Measurements from ENCODE around the gene PHTF2. TPM values are rescaled to one million over a fixed set of nuclear protein-coding genes. Genes with fewer than 3 reads are reported as not detected.

Gene PHTF2
- total RNA-seq, 1 experiment from 2014 or later, result 62.2 TPM

- Histone ChIP-seq H3K27ac (no peak overlapping the region), H3K27me3 (no peaks in the 10 kb centered on the region), H3K36me3 (no peaks in the 10 kb centered on the region), H3K9me3 (replicated peaks) (peaks cover 14% of the 10 kb centered on the region), H3K4me3 (no peak overlapping the region), H3K4me1 (no peaks in the 10 kb centered on the region)
- no peak for DNase-seq
Measured at GRCh38 chr7:77802557-77803405, 4.2 kb downstream of the PHTF2 start.

GRCh38 chr7:77806425-77806824, 7.9 kb downstream of the PHTF2 start:
- DNase-seq, result no peak
- Histone ChIP-seq H3K9me3 (replicated peaks) (peaks cover 18% of the 10 kb centered on the region), H3K27me3 (no peaks in the 10 kb centered on the region)

GRCh38 chr7:77808517-77808916, 9.9 kb downstream of the PHTF2 start:
- H3K4me1 ChIP-seq, result peaks cover 10% of the 10 kb centered on the region; the same call in 1 of the 2 replicates
- no peak overlapping the region for H3K27ac ChIP-seq
- peaks cover 5% of the 10 kb centered on the region; the same call in 1 of the 2 replicates for H3K36me3 ChIP-seq
- no peak overlapping the region for H3K4me3 ChIP-seq
- H3K9me3 ChIP-seq (replicated peaks), result peaks cover 18% of the 10 kb centered on the region
- no peak for DNase-seq
- no peaks in the 10 kb centered on the region for H3K27me3 ChIP-seq

More at GRCh38 chr7:77806425-77806824, 7.9 kb downstream of the PHTF2 start:
- peaks cover 5% of the 10 kb centered on the region; the same call in 1 of the 2 replicates for H3K36me3 ChIP-seq
- H3K27ac ChIP-seq, result no peak overlapping the region
- no peak overlapping the region for H3K4me3 ChIP-seq
- H3K4me1 ChIP-seq, result peaks cover 1% of the 10 kb centered on the region; the same call in 1 of the 2 replicates

DNA sequence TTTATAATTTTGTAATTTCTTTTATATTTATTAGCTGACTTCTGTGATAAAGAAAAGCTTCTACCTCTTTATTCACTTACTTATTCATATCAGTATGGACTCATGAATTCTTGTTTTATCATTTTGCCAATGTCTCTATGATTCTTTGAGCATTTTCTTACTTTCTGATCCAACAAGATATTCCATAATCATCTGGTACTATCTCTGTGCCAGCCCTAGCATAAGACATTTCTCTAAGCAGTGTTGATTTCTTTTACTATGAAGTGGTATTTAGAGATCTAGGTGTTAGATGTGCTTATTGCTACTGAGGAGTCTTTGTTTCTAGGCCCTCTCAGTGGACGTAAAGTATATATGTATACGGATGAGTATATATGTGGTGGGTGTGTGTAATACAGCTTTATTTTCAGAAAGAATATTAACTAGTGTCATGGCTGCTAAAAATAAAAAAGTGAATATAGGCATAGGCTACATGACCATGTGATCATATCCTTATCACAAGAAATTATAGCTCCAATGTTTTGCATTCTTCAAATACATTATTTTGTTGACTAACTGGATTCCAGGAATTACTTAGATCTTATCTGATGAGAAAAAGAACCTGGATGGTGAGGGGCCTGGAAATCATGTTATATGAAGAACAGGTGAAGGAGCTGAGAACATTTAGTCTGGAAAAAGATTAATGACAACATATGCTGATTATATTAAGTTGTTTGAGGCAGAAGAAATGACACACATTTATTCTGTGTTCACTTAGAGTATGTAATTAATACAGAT, 13.1 kb downstream of the PHTF2 start:
- Histone ChIP-seq H3K9me3 (replicated peaks) (peaks cover 18% of the 10 kb centered on the region), H3K4me1 (peaks cover 10% of the 10 kb centered on the region; the same call in 1 of the 2 replicates), H3K36me3 (peaks cover 9% of the 10 kb centered on the region; the same call in 1 of the 2 replicates), H3K27ac (no peak overlapping the region; the same call in 1 of the 2 replicates), H3K27me3 (no peaks in the 10 kb centered on the region), H3K4me3 (no peak overlapping the region)
- no peak for DNase-seq

- peaks cover 9% of the 10 kb centered on the region; the same call in 1 of the 2 replicates for H3K36me3 ChIP-seq
- H3K9me3 ChIP-seq (replicated peaks), result peaks cover 14% of the 10 kb centered on the region
- H3K27ac ChIP-seq, result no peak overlapping the region; the same call in 1 of the 2 replicates
- H3K4me1 ChIP-seq, result peaks cover 10% of the 10 kb centered on the region; the same call in 1 of the 2 replicates
- DNase-seq, result no peak
- H3K27me3 ChIP-seq, result no peaks in the 10 kb centered on the region
- H3K4me3 ChIP-seq, result no peak overlapping the region
Measured at GRCh38 chr7:77812290-77812685, 13.7 kb downstream of the PHTF2 start.

DNA sequence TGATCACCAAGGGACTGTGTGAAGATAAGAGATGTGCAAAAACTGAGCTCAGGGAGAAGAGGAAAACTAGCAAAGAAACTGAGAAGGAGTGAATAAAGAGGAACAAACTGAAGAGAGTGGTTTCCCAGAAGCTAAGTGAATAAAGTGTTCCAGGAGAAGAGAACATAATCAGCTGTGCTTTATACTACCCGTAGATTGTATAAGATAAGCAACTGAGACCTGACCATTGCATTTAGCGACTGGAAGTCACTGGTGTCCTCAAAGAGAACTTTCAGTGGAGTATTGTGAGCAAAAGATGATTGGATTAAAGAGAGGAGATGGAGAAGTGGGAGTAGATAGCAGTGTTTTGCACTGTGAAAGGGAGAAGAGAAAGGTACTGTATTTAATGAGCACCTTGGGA, 14.6 kb downstream of the PHTF2 start:
- no peak for DNase-seq
- H3K27me3 ChIP-seq, result no peaks in the 10 kb centered on the region
- peaks cover 9% of the 10 kb centered on the region for H3K9me3 ChIP-seq (replicated peaks)
- H3K36me3 ChIP-seq, result peaks cover 9% of the 10 kb centered on the region; the same call in 1 of the 2 replicates
- no peak overlapping the region for H3K27ac ChIP-seq
- no peak overlapping the region for H3K4me3 ChIP-seq
- peaks cover 10% of the 10 kb centered on the region; the same call in 1 of the 2 replicates for H3K4me1 ChIP-seq

GRCh38 chr7:77819021-77819420, 20.4 kb downstream of the PHTF2 start:
- no peaks in the 10 kb centered on the region for H3K4me1 ChIP-seq
- H3K27me3 ChIP-seq, result no peaks in the 10 kb centered on the region

GRCh38 chr7:77820967-77821366, 22.4 kb downstream of the PHTF2 start:
- no peak overlapping the region for H3K27ac ChIP-seq
- H3K4me3 ChIP-seq, result no peak overlapping the region
- peaks cover 3% of the 10 kb centered on the region for H3K36me3 ChIP-seq
- DNase-seq, result no peak
- H3K4me1 ChIP-seq, result no peaks in the 10 kb centered on the region
- H3K9me3 ChIP-seq (replicated peaks), result peaks cover 14% of the 10 kb centered on the region; the same call in 1 of the 2 replicates
- no peaks in the 10 kb centered on the region for H3K27me3 ChIP-seq

More at GRCh38 chr7:77819021-77819420, 20.4 kb downstream of the PHTF2 start:
- Histone ChIP-seq H3K4me3 (no peak overlapping the region), H3K27ac (no peak overlapping the region), H3K36me3 (peaks cover 4% of the 10 kb centered on the region; the same call in 1 of the 2 replicates), H3K9me3 (replicated peaks) (peaks cover 15% of the 10 kb centered on the region)
- no peak for DNase-seq

- Histone ChIP-seq H3K27me3 (no peaks in the 10 kb centered on the region), H3K4me1 (no peaks in the 10 kb centered on the region), H3K9me3 (replicated peaks) (peaks cover 17% of the 10 kb centered on the region; the same call in 1 of the 2 replicates), H3K4me3 (no peak overlapping the region), H3K36me3 (peaks cover 4% of the 10 kb centered on the region; the same call in 1 of the 2 replicates), H3K27ac (no peak overlapping the region)
- no peak for DNase-seq
Measured at GRCh38 chr7:77822269-77822668, 23.7 kb downstream of the PHTF2 start.

- peaks cover 17% of the 10 kb centered on the region; the same call in 1 of the 2 replicates for H3K9me3 ChIP-seq (replicated peaks)
- H3K27me3 ChIP-seq, result no peaks in the 10 kb centered on the region
- H3K4me1 ChIP-seq, result no peaks in the 10 kb centered on the region
- peaks cover 4% of the 10 kb centered on the region; the same call in 1 of the 2 replicates for H3K36me3 ChIP-seq
- no peak for DNase-seq
- H3K4me3 ChIP-seq, result no peak overlapping the region
- H3K27ac ChIP-seq, result no peak overlapping the region
Measured at GRCh38 chr7:77823787-77824186, 25.2 kb downstream of the PHTF2 start.

GRCh38 chr7:77824636-77825035, 26.1 kb downstream of the PHTF2 start:
- no peak overlapping the region for H3K27ac ChIP-seq
- H3K4me3 ChIP-seq, result no peak overlapping the region
- no peaks in the 10 kb centered on the region for H3K4me1 ChIP-seq
- H3K27me3 ChIP-seq, result no peaks in the 10 kb centered on the region
- peaks cover 17% of the 10 kb centered on the region; the same call in 1 of the 2 replicates for H3K9me3 ChIP-seq (replicated peaks)
- no peak for DNase-seq
- H3K36me3 ChIP-seq, result peaks cover 4% of the 10 kb centered on the region; the same call in 1 of the 2 replicates

DNA sequence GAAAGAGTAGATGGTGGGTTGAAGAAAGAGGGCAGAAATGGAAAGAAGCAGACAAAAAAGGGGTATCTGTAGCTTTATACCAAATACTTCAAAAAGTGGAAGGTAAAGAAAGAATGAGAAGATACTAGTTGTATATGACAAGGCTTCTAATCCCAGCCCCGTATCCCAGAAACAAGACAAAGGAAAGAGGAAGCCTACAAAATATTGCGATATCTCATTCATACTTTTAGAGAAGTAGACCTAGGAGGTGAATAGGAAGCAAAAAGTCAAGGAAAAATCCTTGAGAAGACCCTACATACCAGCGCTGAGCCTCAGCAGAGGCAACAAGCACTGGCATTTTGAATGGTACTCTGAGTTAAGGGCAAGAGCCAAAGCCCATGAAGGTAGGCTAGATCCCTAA, 26.6 kb downstream of the PHTF2 start:
- Histone ChIP-seq H3K36me3 (peaks cover 4% of the 10 kb centered on the region; the same call in 1 of the 2 replicates), H3K4me1 (no peaks in the 10 kb centered on the region), H3K9me3 (replicated peaks) (peaks cover 17% of the 10 kb centered on the region; the same call in 1 of the 2 replicates), H3K4me3 (no peak overlapping the region), H3K27ac (no peak overlapping the region), H3K27me3 (no peaks in the 10 kb centered on the region)
- no peak for DNase-seq

- Histone ChIP-seq H3K36me3 (peaks cover 4% of the 10 kb centered on the region; the same call in 1 of the 2 replicates), H3K27ac (no peak overlapping the region), H3K9me3 (replicated peaks) (peaks cover 6% of the 10 kb centered on the region; the same call in 1 of the 2 replicates), H3K4me1 (no peaks in the 10 kb centered on the region), H3K4me3 (no peak overlapping the region), H3K27me3 (no peaks in the 10 kb centered on the region)
- no peak for DNase-seq
Measured at GRCh38 chr7:77826300-77826699, 27.7 kb downstream of the PHTF2 start.

GRCh38 chr7:77827999-77828398, 29.4 kb downstream of the PHTF2 start:
- no peak overlapping the region for H3K27ac ChIP-seq
- no peak for DNase-seq
- H3K36me3 ChIP-seq, result peaks cover 4% of the 10 kb centered on the region; the same call in 1 of the 2 replicates
- no peaks in the 10 kb centered on the region for H3K4me1 ChIP-seq
- H3K27me3 ChIP-seq, result no peaks in the 10 kb centered on the region
- H3K4me3 ChIP-seq, result no peak overlapping the region
- peaks cover 3% of the 10 kb centered on the region; the same call in 1 of the 2 replicates for H3K9me3 ChIP-seq (replicated peaks)
